Neural cell (in vitro differentiated cells): ENCODE results near the gene RIN1. TPM values are rescaled to one million over a fixed set of nuclear protein-coding genes. Genes with fewer than 3 reads are reported as not detected.

Source experiments
- H2AFZ ChIP-seq: fragments of 200-600, 300-800 bp; sonication (generic), shearing (Covaris generic); 2 replicates; pipeline ENCODE4 v1.6.0; 2014; ENCODE audit warnings: low read depth, mild to moderate bottlenecking, antibody characterized with exemption, low read length, moderate library complexity
- H3F3A ChIP-seq: fragments of 200-600 bp; shearing (Covaris generic); 2 replicates; pipeline ENCODE4 v1.6.1; 2016; ENCODE audit warnings: mild to moderate bottlenecking, moderate library complexity, mixed read lengths, antibody characterized with exemption, low read length; ENCODE audit not compliant: insufficient read depth, poor library complexity, severe bottlenecking
- H3K27ac ChIP-seq: fragments of 200-600, 300-800 bp; sonication (generic), shearing (Covaris generic); 2 replicates; pipeline ENCODE4 v1.5.1; 2014; ENCODE audit warnings: mild to moderate bottlenecking, low read length, moderate library complexity
- H3K27me3 ChIP-seq: fragments of 300-800, 200-600 bp; sonication (generic), shearing (Covaris generic); 2 replicates; pipeline ENCODE4 v1.6.0; 2014; ENCODE audit warnings: mild to moderate bottlenecking, low read depth, low read length, moderate library complexity; ENCODE audit not compliant: insufficient read depth
- H3K36me3 ChIP-seq: fragments of 300-800, 200-600 bp; sonication (generic), shearing (Covaris generic); 2 replicates; pipeline ENCODE4 v1.5.1; 2014; ENCODE audit warnings: mild to moderate bottlenecking, antibody characterized with exemption, low read length, moderate library complexity; ENCODE audit not compliant: insufficient read depth
- H3K4me2 ChIP-seq: fragments of 300-800, 200-600 bp; sonication (generic), shearing (Covaris generic); 2 replicates; pipeline ENCODE4 v1.6.0; 2014; ENCODE audit warnings: mild to moderate bottlenecking, low read length
- H3K4me3 ChIP-seq: fragments of 300-800, 200-600 bp; sonication (generic), shearing (Covaris generic); 2 replicates; pipeline ENCODE4 v1.5.1; 2014; ENCODE audit warnings: mild to moderate bottlenecking, low read length, moderate library complexity
- H3K79me2 ChIP-seq: fragments of 200-600 bp; shearing (Covaris generic); replicated peaks from 2 replicates; pipeline ENCODE4 v1.6.0; 2014; ENCODE audit warnings: mild to moderate bottlenecking, low read length, moderate library complexity; ENCODE audit not compliant: insufficient read depth
- H3K9ac ChIP-seq: fragments of 300-800, 200-600 bp; sonication (generic), shearing (Covaris generic); 2 replicates; pipeline ENCODE4 v1.6.1; 2016; ENCODE audit warnings: mild to moderate bottlenecking, low read length, mixed read lengths
- H3K9me2 ChIP-seq: fragments of 200-600 bp; shearing (Covaris generic); 2 replicates; pipeline ENCODE4 v1.6.1; 2016; ENCODE audit warnings: mild to moderate bottlenecking, low read length, mixed read lengths; ENCODE audit not compliant: insufficient read depth
- H3K9me3 ChIP-seq: fragments of 200-600, 300-800 bp; sonication (generic), shearing (Covaris generic); 2 replicates; pipeline ENCODE4 v1.6.1; 2016; ENCODE audit warnings: mild to moderate bottlenecking, mixed run types, low read length, moderate library complexity, mixed read lengths
- H4K20me1 ChIP-seq: fragments of 200-600 bp; shearing (Covaris generic); 2 replicates; pipeline ENCODE4 v1.6.1; 2016; ENCODE audit warnings: mild to moderate bottlenecking, mixed run types; ENCODE audit not compliant: insufficient read depth
- EP300 ChIP-seq: fragments of 450-650 bp; conservative IDR thresholded peaks from 2 replicates; pipeline ENCODE4 v1.6.1; 2014; ENCODE audit warnings: antibody characterized with exemption, mild to moderate bottlenecking, moderate library complexity; ENCODE audit not compliant: poor library complexity, severe bottlenecking
- EZH2 ChIP-seq: fragments of 200-600, 300-800 bp; shearing (Covaris generic), sonication (generic); IDR thresholded peaks from 2 replicates; pipeline ENCODE4 v1.6.1; 2014; ENCODE audit warnings: antibody characterized with exemption, low read length, borderline replicate concordance, mild to moderate bottlenecking; ENCODE audit not compliant: insufficient read depth, poor library complexity, severe bottlenecking
- MXI1 ChIP-seq: fragments of 450-650 bp; conservative IDR thresholded peaks from 2 replicates; pipeline ENCODE4 v1.6.1; 2014; ENCODE audit warnings: antibody characterized with exemption, mild to moderate bottlenecking; ENCODE audit not compliant: poor library complexity, severe bottlenecking
- POLR2AphosphoS5 ChIP-seq: IDR thresholded peaks from 2 replicates; pipeline ENCODE4 v1.6.1; 2012
- RAD21 ChIP-seq: fragments of 450-650 bp; conservative IDR thresholded peaks from 2 replicates; pipeline ENCODE4 v1.6.1; 2014; ENCODE audit warnings: antibody characterized with exemption, mild to moderate bottlenecking, moderate library complexity
- SMC3 ChIP-seq: fragments of 450-650 bp; conservative IDR thresholded peaks from 2 replicates; pipeline ENCODE4 v1.6.1; 2014; ENCODE audit warnings: antibody characterized with exemption, mild to moderate bottlenecking, moderate library complexity; ENCODE audit not compliant: poor library complexity
- TAF1 ChIP-seq: IDR thresholded peaks from 2 replicates; pipeline ENCODE4 v1.6.1; 2012; ENCODE audit warnings: low read depth
- polyA plus RNA-seq: library from polyadenylated mRNA; depleted of rRNA; stranded (reverse); fragments of >200 nt; gene quantifications from 2 replicates; pipeline ENCODE4 v1.2.3, GENCODE V29; 2014
- TF ChIP-seq, protein P1 (sequence below): fragments of 450-650 bp; IDR thresholded peaks from 2 replicates; pipeline ENCODE4 v1.5.1; 2014; ENCODE audit warnings: antibody characterized with exemption, mild to moderate bottlenecking, moderate library complexity; ENCODE audit not compliant: poor library complexity, severe bottlenecking
- TF ChIP-seq, protein P2 (sequence below): IDR thresholded peaks from 2 replicates; pipeline ENCODE4 v1.6.1; 2012; ENCODE audit warnings: borderline replicate concordance

Gene RIN1
- polyA plus RNA-seq, 1 donor from 2014 or later: 4.2 TPM

DNA sequence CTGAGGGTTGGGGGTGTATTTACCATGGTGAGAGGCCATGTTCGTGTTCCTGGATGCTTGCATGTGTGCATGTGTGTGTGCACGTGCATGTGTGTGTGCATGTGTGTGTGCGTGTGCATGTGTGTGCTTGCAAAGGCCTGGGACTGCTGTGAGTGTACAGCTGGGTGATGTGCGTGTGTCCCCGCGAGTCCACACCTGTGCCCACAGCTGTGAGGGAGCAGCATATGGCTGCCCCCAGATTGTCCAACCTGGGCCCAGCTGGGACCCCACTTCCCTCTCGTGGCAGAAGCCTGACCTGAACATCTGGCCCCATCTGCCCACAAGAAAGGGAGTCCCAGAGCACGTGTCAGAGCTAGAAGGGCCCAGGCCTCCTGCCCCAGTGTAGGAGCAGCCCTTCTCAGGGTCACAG, 11.0 kb downstream of the RIN1 start:
- no peaks in the 10 kb centered on the region for H3K36me3 ChIP-seq
- no peak for TF ChIP-seq POLR2AphosphoS5
- TF ChIP-seq, protein P1, sequence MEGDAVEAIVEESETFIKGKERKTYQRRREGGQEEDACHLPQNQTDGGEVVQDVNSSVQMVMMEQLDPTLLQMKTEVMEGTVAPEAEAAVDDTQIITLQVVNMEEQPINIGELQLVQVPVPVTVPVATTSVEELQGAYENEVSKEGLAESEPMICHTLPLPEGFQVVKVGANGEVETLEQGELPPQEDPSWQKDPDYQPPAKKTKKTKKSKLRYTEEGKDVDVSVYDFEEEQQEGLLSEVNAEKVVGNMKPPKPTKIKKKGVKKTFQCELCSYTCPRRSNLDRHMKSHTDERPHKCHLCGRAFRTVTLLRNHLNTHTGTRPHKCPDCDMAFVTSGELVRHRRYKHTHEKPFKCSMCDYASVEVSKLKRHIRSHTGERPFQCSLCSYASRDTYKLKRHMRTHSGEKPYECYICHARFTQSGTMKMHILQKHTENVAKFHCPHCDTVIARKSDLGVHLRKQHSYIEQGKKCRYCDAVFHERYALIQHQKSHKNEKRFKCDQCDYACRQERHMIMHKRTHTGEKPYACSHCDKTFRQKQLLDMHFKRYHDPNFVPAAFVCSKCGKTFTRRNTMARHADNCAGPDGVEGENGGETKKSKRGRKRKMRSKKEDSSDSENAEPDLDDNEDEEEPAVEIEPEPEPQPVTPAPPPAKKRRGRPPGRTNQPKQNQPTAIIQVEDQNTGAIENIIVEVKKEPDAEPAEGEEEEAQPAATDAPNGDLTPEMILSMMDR: no peak
- no peak for TF ChIP-seq MXI1
- no peak for TF ChIP-seq SMC3
- no peak for TF ChIP-seq RAD21
- TF ChIP-seq EZH2: no peak
- no peak for TF ChIP-seq EP300
- TF ChIP-seq, protein P2, sequence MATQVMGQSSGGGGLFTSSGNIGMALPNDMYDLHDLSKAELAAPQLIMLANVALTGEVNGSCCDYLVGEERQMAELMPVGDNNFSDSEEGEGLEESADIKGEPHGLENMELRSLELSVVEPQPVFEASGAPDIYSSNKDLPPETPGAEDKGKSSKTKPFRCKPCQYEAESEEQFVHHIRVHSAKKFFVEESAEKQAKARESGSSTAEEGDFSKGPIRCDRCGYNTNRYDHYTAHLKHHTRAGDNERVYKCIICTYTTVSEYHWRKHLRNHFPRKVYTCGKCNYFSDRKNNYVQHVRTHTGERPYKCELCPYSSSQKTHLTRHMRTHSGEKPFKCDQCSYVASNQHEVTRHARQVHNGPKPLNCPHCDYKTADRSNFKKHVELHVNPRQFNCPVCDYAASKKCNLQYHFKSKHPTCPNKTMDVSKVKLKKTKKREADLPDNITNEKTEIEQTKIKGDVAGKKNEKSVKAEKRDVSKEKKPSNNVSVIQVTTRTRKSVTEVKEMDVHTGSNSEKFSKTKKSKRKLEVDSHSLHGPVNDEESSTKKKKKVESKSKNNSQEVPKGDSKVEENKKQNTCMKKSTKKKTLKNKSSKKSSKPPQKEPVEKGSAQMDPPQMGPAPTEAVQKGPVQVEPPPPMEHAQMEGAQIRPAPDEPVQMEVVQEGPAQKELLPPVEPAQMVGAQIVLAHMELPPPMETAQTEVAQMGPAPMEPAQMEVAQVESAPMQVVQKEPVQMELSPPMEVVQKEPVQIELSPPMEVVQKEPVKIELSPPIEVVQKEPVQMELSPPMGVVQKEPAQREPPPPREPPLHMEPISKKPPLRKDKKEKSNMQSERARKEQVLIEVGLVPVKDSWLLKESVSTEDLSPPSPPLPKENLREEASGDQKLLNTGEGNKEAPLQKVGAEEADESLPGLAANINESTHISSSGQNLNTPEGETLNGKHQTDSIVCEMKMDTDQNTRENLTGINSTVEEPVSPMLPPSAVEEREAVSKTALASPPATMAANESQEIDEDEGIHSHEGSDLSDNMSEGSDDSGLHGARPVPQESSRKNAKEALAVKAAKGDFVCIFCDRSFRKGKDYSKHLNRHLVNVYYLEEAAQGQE: no peak
- no peak for TF ChIP-seq TAF1
- H3K9me3 ChIP-seq: no peaks in the 10 kb centered on the region
- H4K20me1 ChIP-seq: no peaks in the 10 kb centered on the region
- no peaks in the 10 kb centered on the region for H3K9me2 ChIP-seq
- no peak overlapping the region for H3K27ac ChIP-seq
- H3K9ac ChIP-seq: no peak overlapping the region
- no peaks in the 10 kb centered on the region for H3F3A ChIP-seq
- H3K79me2 ChIP-seq: no peaks in the 10 kb centered on the region
- no peak overlapping the region for H2AFZ ChIP-seq
- H3K27me3 ChIP-seq: no peaks in the 10 kb centered on the region
- no peak overlapping the region for H3K4me3 ChIP-seq
- H3K4me2 ChIP-seq: no peak overlapping the region

DNA sequence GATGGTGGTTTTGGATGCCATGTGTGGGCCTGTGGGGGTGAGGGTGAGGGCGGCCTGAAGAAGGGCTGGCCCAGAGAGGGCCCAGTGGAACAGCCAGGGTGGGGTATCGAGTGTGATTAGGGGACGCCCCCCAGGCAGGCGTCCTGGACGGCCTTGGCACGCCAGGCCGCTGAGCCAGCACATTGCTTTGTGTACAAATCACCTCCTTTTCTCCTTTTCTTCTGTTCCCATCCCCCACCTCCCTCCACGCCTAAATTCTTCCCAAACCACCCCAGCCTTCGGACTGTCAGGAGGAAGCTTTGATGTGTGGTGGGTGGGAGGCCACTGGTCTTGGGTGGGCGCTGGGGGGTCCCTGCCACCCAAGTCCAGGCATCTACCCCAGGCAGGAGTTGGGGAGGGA, 11.6 kb downstream of the RIN1 start:
- Histone ChIP-seq H2AFZ (no peak overlapping the region), H3K36me3 (no peaks in the 10 kb centered on the region), H3K4me3 (no peak overlapping the region), H4K20me1 (no peaks in the 10 kb centered on the region), H3F3A (no peaks in the 10 kb centered on the region), H3K9me3 (no peaks in the 10 kb centered on the region), H3K79me2 (no peaks in the 10 kb centered on the region), H3K4me2 (no peak overlapping the region), H3K27me3 (no peaks in the 10 kb centered on the region), H3K9ac (no peak overlapping the region), H3K9me2 (no peaks in the 10 kb centered on the region), H3K27ac (no peak overlapping the region)
- TF ChIP-seq SMC3 (no peak), EZH2 (no peak), MXI1 (no peak), TAF1 (no peak), POLR2AphosphoS5 (no peak), RAD21 (no peak), EP300 (no peak)
- TF ChIP-seq, protein P2: no peak
- TF ChIP-seq, protein P1: no peak
